GM21723 (cell line): Measurements from ENCODE around the gene IL17REL.

Experiments used
- ATAC-seq: cut with Tn5 transposase; IDR thresholded peaks from one replicate; pipeline ENCODE4 v1.9.1; 2021; ENCODE audit warnings: mild to moderate bottlenecking, moderate library complexity; ENCODE audit not compliant: unreplicated experiment

IL17REL gene

GRCh38 chr22:49969751-49970527 is 42.6 kb downstream of the IL17REL start:
- no peak for ATAC-seq

- no peak for ATAC-seq
Observed at GRCh38 chr22:49968831-49969661, 43.5 kb downstream of the IL17REL start.

GRCh38 chr22:49968313-49968830 is 44.2 kb downstream of the IL17REL start:
- no peak for ATAC-seq

GRCh38 chr22:49967706-49968208 is 44.8 kb downstream of the IL17REL start:
- ATAC-seq: no peak

GRCh38 chr22:49966774-49967705 is 45.5 kb downstream of the IL17REL start:
- ATAC-seq: no peak

- ATAC-seq: no peak
Observed at GRCh38 chr22:49966041-49966773, 46.4 kb downstream of the IL17REL start.

GRCh38 chr22:49965091-49966040 is 47.2 kb downstream of the IL17REL start:
- ATAC-seq: no peak

GRCh38 chr22:49964136-49965090 is 48.2 kb downstream of the IL17REL start:
- ATAC-seq: no peak

- no peak for ATAC-seq
Observed at GRCh38 chr22:49963647-49964026, 48.9 kb downstream of the IL17REL start.

GRCh38 chr22:49962751-49963646 is 49.6 kb downstream of the IL17REL start:
- ATAC-seq: no peak

- ATAC-seq: no peak
Observed at GRCh38 chr22:49962012-49962750, 50.4 kb downstream of the IL17REL start.

GRCh38 chr22:49961601-49962011 is 51.0 kb downstream of the IL17REL start:
- no peak for ATAC-seq

- no peak for ATAC-seq
Observed at GRCh38 chr22:49961005-49961600, 51.5 kb downstream of the IL17REL start.

GRCh38 chr22:49960159-49961004 is 52.2 kb downstream of the IL17REL start, which contains the start of gene PIM3:
Gene PIM3, plus strand, starts transcription at chr22:49960772. Its CDS starts 176 bp downstream, at chr22:49960948.
- ATAC-seq: peak; percentile 57

- ATAC-seq: peak; percentile 2
Observed at GRCh38 chr22:49959782-49960158, 52.8 kb downstream of the IL17REL start.
